ENCODE data around the gene GNGT2.

DNA sequence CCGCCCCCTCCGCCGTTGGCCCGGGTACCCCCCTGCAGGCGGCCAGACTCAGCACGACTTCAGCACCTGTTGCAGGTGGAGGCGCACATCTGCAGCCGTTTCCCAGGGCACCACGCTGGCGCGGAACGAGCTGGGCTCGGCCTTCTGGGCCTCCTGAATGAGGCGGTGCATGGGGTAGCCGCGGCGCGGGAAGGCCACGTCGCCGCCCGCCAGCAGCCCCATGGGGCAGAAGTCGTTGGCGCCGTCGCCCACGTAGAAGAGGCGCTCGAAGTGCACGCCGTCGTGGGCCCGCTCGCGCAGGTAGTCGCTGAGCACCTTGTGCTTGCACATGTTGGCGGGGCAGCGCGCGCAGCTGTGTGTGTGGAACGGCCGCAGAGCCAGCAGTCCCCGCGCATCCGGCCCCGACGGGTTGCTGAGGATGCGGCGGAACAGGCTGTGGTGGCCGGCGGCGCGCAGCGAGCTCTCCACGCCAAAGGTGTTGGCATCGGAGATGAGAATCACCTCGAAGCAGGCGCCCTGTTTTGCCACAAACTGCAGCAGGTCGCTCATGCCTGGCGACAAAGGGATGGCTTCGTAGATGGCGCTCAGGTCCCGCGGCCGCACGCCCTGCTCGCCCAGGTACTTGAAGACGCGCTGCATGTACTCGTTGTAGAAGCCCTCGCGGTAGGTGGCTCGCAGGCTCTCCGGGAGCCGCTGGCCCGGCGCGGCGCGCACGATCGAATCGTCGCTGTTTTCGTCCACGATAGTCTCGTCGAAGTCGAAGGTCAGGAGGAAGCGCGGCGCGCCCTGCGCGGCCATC, 14.0 kb upstream of the GNGT2 start:
- TF ChIP-seq YY1 (IDR thresholded peaks at IDR 0.05; ENCODE audit: insufficient read depth, insufficient read length), result no peak
- no peak for TF ChIP-seq SUZ12 (IDR thresholded peaks at IDR 0.05; ENCODE audit: extremely low read depth, insufficient read depth, insufficient read length)

Measured in NT2/D1 (cell line).